Upper lobe of left lung (tissue), 4 donors: ENCODE measurements around the gene TMEM245.
"Not testable (repeated sequence)": the region's sequence is repeated elsewhere in the genome, so short reads cannot be mapped to it uniquely, and the experiment has no call there.

ENCODE experiments used
- CTCF ChIP-seq, 6 experiments: fragments of 450-650 bp in 4 of 6; fragments of 200-600 bp in 2 of 6; sonication (generic) in 2 of 6; IDR thresholded peaks; one replicate each; pipeline ENCODE4 v1.5.1; 2016 to 2019; ENCODE audit warnings: antibody characterized with exemption in 6 of 6
- POLR2A ChIP-seq, 4 donors: fragments of 450-650 bp; IDR thresholded peaks; one replicate each; pipeline ENCODE4 v1.5.1; 2016 to 2017; ENCODE audit warnings: antibody characterized with exemption in 4 of 4, mild to moderate bottlenecking in 2 of 4

GRCh38 chr9:108971392-108971791 lies 148.4 kb downstream of the TMEM245 start:
- TF ChIP-seq CTCF, POLR2A (IDR thresholded peaks at IDR 0.05): not testable (repeated sequence)
